GM19238 (cell line): ENCODE data around the gene PCYOX1L.

Source experiments
- DNase-seq: peaks from one replicate; pipeline ENCODE4 v3.0.0; 2011; ENCODE audit warnings: low spot score; ENCODE audit not compliant: insufficient read length

The PCYOX1L gene

DNA sequence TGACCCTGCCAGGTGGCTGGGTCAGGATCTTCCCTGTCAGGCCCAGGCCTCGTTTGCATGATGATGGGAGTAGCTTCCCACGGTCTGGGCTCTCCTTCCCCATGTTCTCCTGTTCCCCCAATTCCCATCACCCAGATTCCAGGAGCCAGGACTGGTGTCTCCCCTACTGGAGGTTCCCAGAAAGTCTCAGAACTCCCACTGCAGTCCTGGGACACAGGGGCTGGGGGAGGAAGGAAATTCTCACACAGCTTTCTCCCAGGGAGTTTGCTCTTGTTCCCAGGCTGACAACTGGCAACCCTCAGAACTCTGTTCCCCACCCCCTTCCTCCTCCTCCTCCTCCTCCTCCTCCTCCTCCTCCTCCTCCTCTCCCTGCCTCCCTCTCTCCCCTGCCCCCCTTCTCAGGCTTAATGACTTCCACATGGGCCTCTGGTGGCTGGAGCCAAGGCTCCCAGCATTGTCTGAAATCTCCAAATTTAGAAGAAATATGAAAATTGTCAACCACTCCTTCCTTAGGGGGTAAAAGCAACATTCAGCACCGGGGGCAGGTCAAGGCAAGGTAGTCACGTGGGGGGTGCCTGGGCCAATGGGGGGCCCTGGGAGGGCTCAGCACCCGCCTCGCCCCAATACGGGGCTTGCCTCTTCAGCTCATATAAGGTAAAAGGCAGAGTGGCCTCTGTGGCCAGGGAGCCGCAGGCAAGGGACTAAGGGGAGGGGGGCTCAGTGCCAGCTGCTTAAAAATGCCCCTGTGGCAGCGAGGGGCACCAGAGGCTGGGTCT lies 48.5 kb downstream of the PCYOX1L start:
- DNase-seq: no peak

DNA sequence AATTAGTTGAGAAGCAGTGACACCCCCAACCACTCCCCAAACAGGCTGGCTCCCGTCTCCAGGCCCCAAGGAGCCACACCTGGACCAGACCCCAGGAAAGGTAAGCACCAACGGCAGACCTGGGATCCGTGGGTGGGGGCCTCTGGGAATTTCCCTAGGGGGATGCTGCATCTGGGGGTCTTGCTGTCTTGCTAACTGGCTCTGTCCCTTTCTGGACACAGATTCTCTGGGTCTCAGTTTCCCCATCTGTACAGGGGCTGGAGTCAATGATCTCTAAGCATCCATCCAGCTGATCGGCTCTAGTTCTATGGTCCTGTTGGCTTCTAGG lies 49.1 kb downstream of the PCYOX1L start:
- DNase-seq: no peak

DNA sequence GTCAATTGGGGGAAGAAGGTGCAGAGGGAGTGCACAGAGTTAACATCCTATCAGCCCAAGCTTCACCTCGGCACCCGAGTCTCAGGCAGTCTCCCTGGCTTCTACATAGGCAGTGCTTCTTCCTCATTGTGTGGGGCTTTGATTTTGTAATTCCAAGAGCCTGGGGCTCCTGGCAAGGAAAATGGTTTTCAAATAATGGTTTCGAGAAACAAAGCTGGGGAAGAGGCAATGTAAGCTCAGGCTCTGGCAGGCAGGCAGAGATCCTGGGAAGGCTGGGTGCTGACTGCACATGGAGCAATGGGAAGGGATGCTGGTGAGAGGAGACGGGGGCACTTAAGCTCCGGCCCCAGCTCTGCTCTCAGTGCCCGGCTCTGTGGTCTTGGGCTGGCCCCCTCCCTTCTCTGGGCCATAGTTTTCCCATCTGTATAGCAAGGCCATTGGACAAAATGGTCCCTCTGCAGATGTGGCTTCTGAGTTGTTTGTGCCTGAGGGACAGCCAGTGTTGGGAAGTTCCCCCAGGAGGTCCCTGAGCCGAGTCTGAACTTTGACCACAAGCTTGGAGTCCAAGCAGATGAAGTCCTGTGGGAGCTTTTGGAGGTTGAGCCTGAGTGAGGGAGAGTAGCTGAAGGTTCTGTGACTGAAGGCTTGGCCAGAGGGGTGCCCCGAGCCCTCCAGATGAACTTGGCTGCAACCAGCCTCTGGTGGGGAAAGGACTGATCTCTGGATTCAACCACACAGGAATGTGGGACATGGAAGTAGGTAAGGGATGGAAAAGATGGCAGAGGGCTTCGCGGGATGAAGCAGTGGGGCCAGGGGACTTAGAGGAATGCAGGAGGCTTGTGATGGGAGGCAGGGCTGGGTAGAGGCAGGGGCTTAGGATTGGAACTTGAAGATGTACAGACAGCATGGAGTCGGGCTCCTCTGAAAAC lies 49.7 kb downstream of the PCYOX1L start:
- DNase-seq: no peak

DNA sequence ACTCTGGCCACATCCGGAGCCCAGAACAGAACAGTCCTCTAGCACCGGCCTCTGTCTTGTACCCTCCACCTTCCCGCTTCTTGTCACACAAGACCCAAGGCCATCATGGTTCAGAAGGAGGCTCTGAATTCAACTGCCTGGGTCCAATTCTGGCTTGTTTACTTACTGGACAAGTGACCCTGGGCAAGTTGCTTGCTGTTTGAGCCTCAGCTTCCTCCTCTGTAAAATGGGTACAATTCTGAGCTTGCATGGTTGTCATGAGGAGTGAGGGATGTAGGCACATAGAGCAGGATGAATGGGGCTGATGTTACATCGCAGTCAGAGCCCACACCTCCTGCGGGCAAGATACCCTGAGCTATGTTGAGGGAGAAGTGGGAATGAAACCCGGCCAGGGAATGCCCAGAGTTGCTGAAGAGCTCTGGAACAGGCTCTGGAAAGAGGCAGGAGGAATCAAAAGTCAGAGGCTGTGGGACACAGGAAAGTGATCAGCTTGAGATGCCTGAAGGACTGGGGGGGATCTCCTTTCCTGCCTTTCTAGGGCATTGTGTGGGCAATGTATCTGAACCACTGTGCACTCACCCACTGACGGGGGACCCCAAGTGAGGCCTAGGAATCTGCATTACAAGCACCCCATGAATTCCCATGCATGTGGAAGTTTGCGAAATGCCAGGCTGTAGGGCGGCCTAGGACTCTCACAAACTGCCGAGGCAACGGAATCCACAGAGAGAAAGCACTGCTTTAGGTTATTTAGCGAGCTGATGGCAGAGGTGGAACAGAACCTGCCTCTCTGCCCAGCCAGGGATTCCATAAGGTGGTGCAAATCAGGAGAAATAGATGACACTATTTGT lies 50.6 kb downstream of the PCYOX1L start:
- DNase-seq: no peak

DNA sequence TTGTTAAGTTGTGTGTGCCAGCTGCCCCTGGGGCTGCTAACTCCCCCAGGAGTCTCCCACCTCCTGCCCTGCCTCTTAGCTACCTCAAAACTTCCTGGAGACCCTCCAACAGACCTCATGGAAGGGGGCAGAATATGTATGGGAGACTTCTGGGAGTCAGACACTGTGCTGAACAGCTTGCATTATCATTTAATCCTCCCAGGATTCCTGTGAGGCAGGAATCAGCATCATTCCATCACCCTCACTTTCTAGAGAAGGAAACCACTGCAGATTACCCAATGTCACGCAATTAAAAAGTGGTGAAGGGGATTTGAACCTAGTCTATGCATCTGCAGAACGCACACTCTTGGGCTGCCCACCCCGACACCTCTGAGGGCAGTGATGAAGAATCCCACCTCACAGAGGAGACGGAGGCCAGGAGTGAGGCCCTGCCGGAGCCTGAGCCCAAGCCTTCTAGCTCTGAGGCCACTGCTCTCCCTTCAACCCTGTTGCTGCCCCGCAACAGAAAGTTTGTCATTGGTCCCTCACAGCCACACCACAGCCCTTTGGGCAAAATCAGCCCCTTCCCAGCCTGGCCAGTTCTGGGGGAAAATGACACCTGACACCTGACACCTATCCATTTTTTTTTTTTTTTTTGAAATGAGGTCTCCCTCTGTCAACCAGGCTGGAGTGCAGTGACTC lies 51.6 kb downstream of the PCYOX1L start:
- DNase-seq: no peak

DNA sequence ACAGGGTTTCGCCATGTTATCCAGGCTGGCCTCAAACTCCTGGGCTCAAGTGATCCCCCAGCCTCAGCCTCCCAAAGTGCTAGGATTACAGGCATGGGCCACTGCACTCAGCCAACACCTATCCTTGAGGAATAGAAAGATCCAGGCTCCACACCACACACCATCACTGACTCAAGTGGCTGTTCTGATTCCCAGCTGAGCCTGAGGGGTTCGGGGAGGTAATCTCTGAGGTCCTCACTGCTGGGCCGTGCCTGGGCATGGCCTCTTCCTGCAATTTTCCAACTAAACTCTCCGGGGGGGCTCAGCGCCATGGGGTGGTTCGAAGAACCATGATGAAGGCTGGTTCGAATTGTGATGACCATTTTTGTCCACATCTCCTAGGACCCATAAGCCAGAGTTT lies 52.2 kb downstream of the PCYOX1L start:
- no peak for DNase-seq

DNA sequence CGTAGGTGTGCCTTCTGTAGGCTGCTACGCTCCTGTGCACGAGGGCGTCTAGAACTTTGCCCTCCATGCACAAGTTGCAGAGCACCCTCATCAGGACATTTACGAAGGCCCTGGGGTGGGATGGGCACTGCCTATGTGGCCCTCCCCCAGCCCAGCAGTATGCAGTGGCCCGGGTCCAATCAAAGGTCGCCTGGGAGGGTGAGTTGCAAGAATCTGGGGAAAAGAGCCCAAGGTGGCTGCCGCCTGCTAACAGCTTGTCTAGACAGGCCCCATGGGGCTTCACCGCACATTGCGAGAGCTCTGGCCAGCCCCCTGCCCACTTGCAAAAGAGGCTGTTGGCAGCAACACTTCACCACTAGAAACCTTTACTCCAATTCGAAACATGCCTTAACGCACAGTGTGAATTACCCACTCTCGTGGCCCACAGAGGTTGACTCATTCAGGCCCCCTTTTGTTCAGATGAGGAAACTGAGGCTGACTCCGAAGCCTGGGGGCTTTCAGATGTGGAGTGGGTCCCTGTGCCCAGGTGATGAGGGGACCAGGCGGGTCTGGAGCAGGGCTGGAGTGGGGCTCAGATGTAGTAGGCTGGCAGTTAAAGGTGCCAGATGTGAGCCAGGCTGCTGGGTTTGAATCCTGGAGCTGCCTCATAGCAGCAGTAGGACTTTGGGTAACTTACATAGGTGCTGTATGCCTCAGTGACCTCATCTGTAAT lies 53.0 kb downstream of the PCYOX1L start:
- DNase-seq: no peak

DNA sequence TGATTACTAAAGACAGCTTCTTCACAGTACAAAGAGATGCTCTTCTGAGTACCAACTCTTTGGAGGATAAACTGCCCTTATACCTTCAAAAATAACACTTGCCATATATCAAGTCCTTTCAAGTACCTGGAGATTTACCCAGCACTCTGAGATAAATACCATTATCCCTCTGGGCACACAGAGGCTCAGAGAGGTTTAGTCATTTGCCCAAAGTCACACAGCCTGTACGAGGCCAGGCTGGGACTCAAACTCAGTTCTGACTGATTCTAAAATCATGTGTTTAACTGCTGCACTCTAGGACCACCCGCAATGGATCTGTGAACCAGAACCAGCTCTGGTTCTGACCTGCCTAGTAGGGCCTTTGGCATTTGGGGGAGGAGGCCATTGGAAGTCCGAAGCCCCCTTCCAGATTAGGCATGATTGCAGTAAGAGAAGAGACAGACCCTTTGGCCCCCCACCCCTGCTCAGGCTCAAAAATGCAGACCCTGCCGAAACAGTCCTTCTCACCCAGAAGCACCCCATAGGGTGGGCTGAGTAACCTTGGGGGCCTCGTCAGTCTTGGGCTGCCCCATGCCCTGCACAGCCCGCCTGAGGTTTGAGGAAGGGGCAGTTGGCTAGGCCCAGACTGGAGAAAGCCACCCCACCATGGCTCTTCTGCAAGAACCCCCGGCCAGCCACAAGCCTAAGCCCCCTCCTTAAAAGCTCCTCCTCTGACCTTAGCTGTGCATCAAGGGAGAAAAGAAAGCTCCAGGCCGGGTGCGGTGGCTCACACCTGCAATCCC lies 54.1 kb downstream of the PCYOX1L start:
- no peak for DNase-seq

DNA sequence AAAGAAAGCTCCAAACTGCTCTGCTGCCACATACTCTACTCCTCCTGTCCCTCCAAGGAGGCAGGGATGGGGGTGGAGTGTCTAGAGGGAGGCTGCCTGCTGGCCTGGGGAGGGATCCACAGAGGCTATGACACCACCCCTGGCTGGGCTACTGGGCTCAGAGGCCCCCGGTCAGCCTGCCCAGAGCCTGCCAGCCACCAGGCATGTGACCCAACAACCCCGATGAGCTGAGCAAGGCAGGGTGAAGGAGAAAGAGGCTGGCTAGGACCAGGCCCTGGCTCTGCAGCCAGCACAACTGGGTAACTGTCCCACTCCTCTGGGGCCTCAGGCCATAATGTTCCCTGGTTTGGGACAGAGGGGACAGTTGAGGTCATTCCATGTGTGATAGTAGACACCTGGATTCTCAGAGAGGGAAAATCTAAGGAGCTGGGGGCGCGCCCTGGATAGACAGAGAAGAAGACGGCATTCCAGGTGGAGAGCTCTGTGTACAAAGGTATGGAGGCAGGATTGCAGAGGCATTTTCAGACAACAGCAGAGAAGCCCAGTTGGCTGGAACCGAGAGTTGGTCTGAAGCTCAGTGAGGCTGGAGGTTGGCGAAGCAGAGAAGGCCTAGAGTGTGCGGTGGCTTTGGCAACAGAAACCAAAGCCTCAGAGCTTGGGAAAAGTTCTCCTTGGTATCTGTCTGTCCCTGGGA lies 55.1 kb downstream of the PCYOX1L start:
- no peak for DNase-seq

DNA sequence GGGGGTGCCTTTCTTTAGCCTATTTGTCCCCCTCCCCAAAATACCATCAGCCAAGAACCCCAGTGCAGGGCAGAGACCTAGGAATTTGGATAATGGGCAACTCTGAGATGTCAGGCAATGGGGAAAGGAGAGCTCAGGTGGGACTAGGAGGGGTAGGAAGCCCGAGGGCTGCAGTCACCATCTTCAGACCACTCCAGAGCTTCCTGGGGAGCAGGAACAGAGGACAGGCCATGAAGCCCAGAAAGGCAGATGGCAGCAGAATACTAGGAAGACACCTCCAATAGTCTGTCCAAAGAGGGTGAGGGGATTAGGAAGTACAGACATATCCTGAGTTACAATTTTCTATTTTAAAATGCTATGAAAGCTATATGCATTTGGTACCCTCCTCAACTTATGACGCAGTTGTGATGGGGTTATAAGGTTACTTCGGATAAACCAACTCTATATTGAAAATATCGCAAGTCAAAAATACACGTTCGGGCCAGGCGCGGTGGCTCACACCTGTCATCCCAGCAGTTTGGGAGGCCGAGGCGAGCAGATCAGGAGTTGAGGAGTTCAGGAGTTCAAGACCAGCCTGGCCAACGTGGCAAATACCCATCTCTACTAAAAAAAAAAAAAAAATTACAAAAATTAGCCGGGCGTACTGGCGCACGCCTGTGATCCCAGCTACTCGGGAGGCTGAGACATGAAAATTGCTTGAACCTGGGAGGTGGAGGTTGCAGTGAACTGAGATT lies 55.8 kb downstream of the PCYOX1L start:
- DNase-seq: no peak

DNA sequence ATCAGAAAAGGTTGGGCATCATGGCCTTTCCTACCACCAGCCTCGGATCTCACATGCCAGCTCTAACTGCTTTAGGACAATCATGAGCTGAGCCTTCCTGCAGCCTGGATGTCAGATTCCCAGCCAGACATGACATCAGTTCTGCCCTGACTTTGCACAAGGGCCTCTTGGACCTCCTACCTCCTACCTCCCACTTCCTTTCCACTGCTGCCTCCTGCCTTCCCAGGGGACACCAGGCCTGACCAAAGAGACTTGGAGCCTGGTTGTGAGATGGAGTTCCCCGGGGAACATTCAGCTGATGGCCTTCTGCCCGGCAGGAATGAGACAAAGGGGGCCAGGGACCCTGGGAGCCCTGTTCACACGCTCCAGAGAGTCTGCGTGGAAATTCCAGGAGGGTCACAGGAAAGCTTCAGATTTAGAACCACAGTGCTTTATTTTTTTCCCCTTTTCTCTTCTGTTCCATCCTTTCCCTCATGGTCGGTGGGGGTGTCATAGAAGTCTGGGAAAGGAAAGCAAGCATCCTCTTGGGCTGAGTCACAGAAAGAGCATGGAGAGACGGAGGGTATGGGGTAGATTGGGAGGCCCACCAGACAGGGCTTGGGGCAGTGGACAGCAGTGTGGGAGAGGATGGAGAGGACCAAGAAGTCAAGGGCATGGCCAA lies 56.7 kb downstream of the PCYOX1L start:
- DNase-seq: no peak

DNA sequence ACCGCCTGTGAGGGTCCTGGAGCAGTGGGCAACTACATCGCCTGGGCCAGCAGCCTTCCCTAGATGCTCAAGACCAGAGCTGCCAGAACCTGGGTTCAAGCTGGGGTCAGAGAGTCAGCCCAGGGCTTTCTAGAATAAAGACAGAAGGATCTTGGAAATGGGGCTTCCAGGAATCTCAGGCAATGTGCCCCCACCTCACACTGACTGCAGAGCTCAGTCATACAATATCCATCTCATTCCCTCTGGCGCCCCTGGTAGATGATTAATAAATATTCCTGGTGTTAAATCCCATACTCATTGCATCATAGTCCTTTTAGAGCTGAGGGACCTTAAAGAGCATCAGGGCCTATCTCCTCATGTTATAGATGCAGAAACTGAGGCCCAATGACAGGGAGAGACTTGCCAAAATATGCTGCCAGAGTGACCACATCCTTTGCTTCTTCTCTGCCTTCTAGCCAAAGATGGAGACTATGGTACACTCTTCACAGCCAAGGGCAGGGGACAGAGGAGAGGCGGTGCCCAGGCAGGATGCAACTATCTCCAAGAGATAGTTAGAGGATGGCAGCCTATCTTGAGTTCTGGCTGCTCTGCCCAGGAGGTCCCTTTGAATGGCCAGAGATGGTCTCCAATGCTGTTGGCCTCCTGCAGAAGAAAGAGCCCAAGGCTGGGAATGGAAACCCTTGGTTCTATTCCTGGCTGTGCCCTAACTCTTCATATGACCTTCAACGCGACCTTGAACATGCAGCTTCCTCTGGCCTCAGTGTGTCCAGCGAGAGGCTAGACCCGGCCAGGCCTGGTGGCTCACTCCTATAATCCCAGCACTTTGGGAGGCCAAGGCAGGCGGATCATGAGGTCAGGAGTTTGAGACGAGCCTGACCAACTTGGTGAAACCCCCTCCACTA lies 57.5 kb downstream of the PCYOX1L start:
- DNase-seq: no peak

DNA sequence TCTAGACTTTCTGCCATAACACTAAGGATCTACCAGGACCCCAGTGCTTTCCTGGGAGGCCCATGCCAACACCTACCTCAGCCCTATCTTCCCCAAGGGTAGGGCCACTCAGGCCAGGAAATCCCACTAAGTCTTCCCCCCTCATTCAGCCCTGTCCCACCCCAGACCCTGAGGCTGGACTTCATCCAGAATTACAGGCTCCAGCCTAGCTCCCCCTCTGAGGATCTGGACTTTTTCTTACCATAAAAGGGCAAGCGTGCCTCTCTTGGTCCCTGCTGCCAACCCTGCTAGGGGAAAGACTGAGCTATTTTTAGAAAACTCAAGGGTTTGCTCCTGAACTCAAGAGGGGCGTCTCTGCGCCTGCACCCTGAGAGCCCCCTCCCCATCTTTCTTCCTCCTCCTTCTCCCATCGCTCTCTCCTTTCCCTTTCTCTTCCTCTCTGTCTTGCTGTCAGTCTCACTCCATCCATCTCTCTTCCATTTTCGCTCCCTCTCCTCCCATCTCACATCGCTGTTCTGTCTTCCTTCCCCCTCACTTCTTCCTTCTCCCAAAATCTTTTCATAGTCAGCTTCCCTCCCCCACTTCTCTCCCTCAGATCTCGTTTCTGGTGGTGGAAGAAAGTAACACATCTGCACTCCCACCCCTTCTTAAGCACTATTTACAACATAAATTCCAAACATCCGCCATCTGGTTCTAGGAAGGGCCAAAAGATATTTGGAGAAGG lies 59.3 kb downstream of the PCYOX1L start:
- no peak for DNase-seq

DNA sequence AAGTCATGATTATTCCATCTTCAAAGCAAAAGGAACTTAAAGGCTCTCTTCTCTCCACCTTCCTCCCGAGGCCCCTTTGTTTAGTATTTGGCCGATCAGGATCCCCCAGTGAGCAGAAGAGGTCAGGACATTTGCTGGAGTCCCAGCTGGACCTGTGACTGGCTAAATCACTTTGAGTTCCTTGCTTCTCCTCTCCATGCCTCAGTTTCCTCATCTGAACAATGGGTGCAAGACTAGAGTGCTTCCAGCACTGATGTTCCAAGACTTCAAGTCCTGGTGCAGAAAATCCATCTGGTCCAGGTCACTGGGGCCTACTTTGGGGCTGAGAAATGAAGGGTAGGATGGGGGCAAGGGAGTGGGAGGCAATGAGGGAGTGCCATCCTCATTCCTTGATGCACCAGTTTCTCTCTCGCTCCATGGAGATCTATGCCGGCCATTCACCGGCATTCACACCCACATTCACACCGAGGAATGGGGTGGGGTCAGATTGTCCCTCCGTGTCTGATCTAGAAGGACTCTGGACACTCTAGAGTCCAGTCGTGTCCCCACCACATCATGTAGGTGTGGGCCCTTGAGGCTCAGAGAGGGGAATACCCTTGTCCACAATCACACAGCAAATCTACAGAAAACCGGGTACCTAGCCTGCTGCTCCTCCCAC lies 60.0 kb downstream of the PCYOX1L start:
- no peak for DNase-seq

DNA sequence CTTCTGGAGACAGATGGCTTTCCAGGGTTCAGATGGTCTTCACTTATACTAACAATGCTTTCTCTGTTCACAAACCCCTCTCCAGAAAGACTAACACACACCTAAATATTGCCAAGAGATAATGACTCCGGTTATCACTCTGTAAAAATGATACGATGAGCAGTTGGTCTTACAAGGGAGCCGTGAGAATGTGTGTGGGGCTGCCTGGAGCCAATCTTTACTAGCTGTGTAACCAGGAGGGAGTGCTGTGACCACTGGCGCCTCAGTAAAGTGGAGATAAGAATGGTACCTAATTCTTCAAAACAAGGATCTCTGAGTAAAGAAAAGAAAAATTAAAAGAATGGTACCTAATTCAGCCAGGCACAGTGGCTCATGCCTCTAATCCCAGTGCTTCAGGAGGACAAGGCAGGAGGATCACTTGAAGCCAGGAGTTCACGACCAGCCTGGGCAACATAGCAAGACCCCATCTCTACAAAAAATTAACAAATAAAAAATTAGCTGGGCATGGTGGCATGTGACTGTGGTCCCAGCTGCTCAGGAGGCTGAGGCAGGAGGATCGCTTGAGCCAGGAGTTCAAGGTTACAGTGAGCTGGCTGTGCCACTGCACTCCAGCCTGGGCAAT lies 61.2 kb downstream of the PCYOX1L start:
- no peak for DNase-seq
